ENCODE data around the gene ZNF579.

DNA sequence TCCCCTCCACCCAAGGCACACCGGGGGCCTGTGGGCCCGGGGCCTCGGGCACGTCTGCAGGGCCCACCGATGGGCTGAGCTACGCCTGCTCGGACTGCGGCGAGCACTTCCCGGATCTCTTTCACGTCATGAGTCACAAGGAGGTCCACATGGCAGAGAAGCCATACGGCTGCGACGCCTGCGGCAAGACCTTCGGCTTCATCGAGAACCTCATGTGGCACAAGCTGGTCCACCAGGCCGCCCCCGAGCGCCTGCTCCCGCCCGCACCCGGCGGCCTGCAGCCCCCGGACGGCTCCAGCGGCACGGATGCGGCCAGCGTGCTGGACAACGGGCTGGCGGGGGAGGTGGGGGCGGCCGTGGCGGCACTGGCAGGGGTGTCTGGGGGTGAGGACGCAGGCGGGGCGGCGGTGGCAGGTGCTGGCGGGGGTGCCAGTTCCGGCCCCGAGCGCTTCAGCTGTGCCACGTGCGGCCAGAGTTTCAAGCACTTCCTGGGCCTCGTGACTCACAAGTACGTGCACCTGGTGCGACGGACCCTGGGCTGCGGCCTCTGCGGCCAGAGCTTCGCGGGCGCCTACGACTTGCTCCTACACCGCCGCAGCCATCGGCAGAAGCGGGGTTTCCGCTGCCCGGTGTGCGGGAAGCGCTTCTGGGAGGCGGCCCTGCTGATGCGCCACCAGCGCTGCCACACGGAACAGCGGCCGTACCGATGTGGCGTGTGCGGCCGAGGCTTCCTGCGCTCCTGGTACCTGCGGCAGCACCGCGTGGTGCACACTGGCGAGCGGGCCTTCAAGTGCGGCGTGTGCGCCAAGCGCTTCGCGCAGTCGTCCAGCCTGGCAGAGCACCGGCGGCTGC, 35.1 kb upstream of the ZNF579 start:
- no peak for TF ChIP-seq SMAD1 (IDR thresholded peaks at IDR 0.05; ENCODE audit: low read depth, partially characterized antibody)
- TF ChIP-seq TAF1 (IDR thresholded peaks at IDR 0.05; ENCODE audit: borderline replicate concordance, low read depth, low read length): no peak
- no peak for TF ChIP-seq BHLHE40 (IDR thresholded peaks at IDR 0.05; ENCODE audit: borderline replicate concordance in 1 of 2, low read depth in 2 of 2, low read length in 1 of 2)
- TF ChIP-seq, protein P1, sequence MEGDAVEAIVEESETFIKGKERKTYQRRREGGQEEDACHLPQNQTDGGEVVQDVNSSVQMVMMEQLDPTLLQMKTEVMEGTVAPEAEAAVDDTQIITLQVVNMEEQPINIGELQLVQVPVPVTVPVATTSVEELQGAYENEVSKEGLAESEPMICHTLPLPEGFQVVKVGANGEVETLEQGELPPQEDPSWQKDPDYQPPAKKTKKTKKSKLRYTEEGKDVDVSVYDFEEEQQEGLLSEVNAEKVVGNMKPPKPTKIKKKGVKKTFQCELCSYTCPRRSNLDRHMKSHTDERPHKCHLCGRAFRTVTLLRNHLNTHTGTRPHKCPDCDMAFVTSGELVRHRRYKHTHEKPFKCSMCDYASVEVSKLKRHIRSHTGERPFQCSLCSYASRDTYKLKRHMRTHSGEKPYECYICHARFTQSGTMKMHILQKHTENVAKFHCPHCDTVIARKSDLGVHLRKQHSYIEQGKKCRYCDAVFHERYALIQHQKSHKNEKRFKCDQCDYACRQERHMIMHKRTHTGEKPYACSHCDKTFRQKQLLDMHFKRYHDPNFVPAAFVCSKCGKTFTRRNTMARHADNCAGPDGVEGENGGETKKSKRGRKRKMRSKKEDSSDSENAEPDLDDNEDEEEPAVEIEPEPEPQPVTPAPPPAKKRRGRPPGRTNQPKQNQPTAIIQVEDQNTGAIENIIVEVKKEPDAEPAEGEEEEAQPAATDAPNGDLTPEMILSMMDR (IDR thresholded peaks at IDR 0.05 in 2 of 3, conservative IDR thresholded peaks at IDR 0.05 in 1 of 3; ENCODE audit: control insufficient read depth in 2 of 3, extremely low read depth in 1 of 3, insufficient read depth in 1 of 3, low read depth in 3 of 3, low read length in 3 of 3): no peak
- TF ChIP-seq ETV6 (conservative IDR thresholded peaks at IDR 0.05 in 1 of 2, IDR thresholded peaks at IDR 0.05 in 1 of 2; ENCODE audit: borderline replicate concordance in 1 of 2, low read depth in 1 of 2): no peak
- TF ChIP-seq, protein P2, sequence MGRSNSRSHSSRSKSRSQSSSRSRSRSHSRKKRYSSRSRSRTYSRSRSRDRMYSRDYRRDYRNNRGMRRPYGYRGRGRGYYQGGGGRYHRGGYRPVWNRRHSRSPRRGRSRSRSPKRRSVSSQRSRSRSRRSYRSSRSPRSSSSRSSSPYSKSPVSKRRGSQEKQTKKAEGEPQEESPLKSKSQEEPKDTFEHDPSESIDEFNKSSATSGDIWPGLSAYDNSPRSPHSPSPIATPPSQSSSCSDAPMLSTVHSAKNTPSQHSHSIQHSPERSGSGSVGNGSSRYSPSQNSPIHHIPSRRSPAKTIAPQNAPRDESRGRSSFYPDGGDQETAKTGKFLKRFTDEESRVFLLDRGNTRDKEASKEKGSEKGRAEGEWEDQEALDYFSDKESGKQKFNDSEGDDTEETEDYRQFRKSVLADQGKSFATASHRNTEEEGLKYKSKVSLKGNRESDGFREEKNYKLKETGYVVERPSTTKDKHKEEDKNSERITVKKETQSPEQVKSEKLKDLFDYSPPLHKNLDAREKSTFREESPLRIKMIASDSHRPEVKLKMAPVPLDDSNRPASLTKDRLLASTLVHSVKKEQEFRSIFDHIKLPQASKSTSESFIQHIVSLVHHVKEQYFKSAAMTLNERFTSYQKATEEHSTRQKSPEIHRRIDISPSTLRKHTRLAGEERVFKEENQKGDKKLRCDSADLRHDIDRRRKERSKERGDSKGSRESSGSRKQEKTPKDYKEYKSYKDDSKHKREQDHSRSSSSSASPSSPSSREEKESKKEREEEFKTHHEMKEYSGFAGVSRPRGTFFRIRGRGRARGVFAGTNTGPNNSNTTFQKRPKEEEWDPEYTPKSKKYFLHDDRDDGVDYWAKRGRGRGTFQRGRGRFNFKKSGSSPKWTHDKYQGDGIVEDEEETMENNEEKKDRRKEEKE (IDR thresholded peaks at IDR 0.05): no peak
- no peak for TF ChIP-seq POLR2A (IDR thresholded peaks at IDR 0.05; ENCODE audit: low read depth, low read length)
- TF ChIP-seq NFIC (IDR thresholded peaks at IDR 0.05; ENCODE audit: low read depth, low read length): no peak
- TF ChIP-seq FOS (IDR thresholded peaks at IDR 0.05; ENCODE audit: borderline replicate concordance, extremely low read depth, insufficient read length): no peak
- TF ChIP-seq HDGF (IDR thresholded peaks at IDR 0.05): no peak
- TF ChIP-seq KAT2A (conservative IDR thresholded peaks at IDR 0.05; ENCODE audit: control insufficient read depth, low read depth, low read length): no peak
